Lung (tissue), 12 donors: ENCODE results near the gene OSTF1. TPM values are rescaled to one million over a fixed set of nuclear protein-coding genes. Genes with fewer than 3 reads are reported as not detected.

Experiments
- ATAC-seq: fragments of 200-7000 bp; cut with Tn5 transposase; one replicate; pipeline ENCODE4 v1.9.1; 2020; ENCODE audit warnings: moderate number of reproducible peaks; ENCODE audit not compliant: insufficient read depth, low FRiP score
- DNase-seq, 3 donors: peaks; one replicate each; pipeline ENCODE4 v3.0.0-alpha.2; 2013 to 2017
- H3K27ac ChIP-seq, 2 donors: one replicate each; pipeline ENCODE4 v1.5.1; 2013; ENCODE audit warnings: mild to moderate bottlenecking in 2 of 2, moderate library complexity in 2 of 2, control low read depth in 1 of 2, inconsistent platforms in 1 of 2, low read depth in 1 of 2, low read length in 1 of 2
- H3K27me3 ChIP-seq, 3 donors: one replicate each; pipeline ENCODE4 v1.5.1; 2013; ENCODE audit warnings: low read length in 2 of 3; ENCODE audit not compliant: control insufficient read depth in 3 of 3, insufficient read depth in 3 of 3
- H3K36me3 ChIP-seq, 4 donors: one replicate each; pipeline ENCODE4 v1.5.1; 2013; ENCODE audit warnings: low read length in 4 of 4, mild to moderate bottlenecking in 1 of 4, moderate library complexity in 1 of 4; ENCODE audit not compliant: control insufficient read depth in 4 of 4, insufficient read depth in 4 of 4
- H3K4me1 ChIP-seq, 5 donors: one replicate each; pipeline ENCODE4 v1.5.1; 2013; ENCODE audit warnings: low read length in 5 of 5, mild to moderate bottlenecking in 2 of 5, moderate library complexity in 1 of 5; ENCODE audit not compliant: control insufficient read depth in 5 of 5, insufficient read depth in 5 of 5
- H3K4me3 ChIP-seq: one replicate; pipeline ENCODE4 v1.5.1; 2013; ENCODE audit warnings: mild to moderate bottlenecking, control low read depth, moderate library complexity
- H3K9ac ChIP-seq, 2 donors: one replicate each; pipeline ENCODE4 v1.5.1; 2013; ENCODE audit warnings: low read length in 2 of 2, control low read depth in 1 of 2; ENCODE audit not compliant: insufficient read depth in 1 of 2
- H3K9me3 ChIP-seq, 4 donors: one replicate each; pipeline ENCODE4 v1.5.1; 2013; ENCODE audit warnings: low read length in 3 of 4, mild to moderate bottlenecking in 1 of 4, moderate library complexity in 1 of 4; ENCODE audit not compliant: control insufficient read depth in 4 of 4, insufficient read depth in 3 of 4
- CTCF ChIP-seq: IDR thresholded peaks from 2 replicates; pipeline ENCODE4 v1.5.1; 2012; ENCODE audit warnings: mild to moderate bottlenecking; ENCODE audit errors: control extremely low read depth, extremely low read depth
- WGBS, 2 donors: extraction: QIAGEN DNeasy Blood & Tissue Kit; methylation state at CpG; one replicate each; pipeline ENCODE4 v1.1.7; 2013; 5-methylcytosine and 5-hydroxymethylcytosine counted together
- polyA plus RNA-seq, 2 donors: library from polyadenylated mRNA; stranded (reverse); fragments of 200-250 nt; gene quantifications; one replicate each; pipeline ENCODE4 v1.2.1, GENCODE V29; 2013
- total RNA-seq, 2 donors: library from RNA; depleted of rRNA in 1 of 2; stranded (reverse); fragments of >200 nt in 1 of 2; gene quantifications; one replicate each; pipeline ENCODE4 v1.2.1, GENCODE V29; 2014 to 2021
- donor health status: control.
- donor health status: control.
- donor health status: Bipolar disorder and iron deficiency.
- donor health status: healthy.
- donor health status: DM: yes; HTN: yes; CAD: no.

OSTF1 gene
- total and polyA plus RNA-seq, 4 donors: 50.9 to 91.0 (median 72.0) TPM

DNA sequence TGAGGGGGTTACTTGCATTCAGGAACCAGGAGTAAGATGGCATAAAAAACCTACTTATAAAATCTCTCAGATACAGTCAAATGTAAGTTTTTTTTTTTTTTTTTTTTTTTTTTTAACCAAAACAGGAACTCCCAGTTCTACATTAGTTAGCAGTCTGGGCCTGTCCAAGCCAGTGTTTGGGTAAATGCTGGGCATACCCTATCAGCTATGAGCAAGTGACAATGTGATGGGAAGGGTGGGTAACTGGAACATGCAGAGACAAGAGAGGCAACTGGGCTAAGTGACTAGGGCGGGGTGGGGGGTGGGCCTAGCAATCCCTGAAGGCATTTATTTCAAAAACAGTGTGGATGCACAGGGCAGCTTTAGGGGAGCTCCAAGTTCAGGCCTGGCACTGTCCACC lies 2.7 kb upstream of the OSTF1 start:
- Histone ChIP-seq H3K27me3 (no peaks in the 10 kb centered on the region), H3K4me3 (no peak overlapping the region), H3K27ac (peak overlapping the region in 1 of 2 donors; percentile 48), H3K9ac (peak overlapping the region in 1 of 2 donors; percentile 88), H3K9me3 (no peaks in the 10 kb centered on the region), H3K36me3 (peaks cover 4 to 11% (median 7%) of the 10 kb centered on the region in 4 donors), H3K4me1 (peaks cover 2 to 49% (median 16%) of the 10 kb centered on the region in 5 donors)
- TF ChIP-seq CTCF: no peak
- WGBS, 2 donors: 81 to 96% methylated on average over 1 of the region's 1 CpG
- ATAC-seq (no peak), DNase-seq (no peak)

DNA sequence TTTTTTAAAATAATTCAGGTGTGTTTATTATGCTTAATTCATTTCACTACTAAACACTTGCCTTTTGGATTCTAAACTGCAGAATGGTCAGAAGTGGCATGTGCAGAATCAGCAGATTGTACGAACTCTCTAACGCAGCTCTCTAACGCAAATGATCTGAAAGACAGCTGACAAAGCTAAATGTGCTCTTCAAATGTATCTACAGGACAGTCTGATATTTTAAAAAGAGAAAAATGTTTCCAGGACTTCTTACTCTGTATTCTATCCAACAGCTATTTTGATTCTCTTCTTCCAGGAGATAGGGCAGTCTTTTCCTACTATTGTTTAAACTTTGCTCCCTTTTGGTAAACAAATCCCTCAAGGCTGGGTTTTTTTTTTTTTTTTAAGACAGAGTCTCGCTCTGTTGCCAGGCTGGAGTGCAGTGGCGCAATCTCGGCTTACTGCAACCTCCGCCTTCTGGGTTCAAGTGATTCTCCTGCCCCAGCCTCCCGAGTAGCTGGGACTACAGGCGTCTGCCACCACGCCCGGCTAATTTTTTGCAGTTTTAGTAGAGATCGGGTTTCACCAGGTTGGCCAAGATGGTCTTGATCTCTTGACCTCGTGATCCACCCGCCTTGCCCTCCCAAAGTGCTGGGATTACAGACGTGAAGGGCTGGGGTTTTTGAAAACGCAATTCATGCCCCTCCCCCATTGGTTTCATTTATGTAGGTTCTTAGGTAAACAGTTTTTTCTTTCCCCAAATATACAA lies 1.6 kb upstream of the OSTF1 start:
- H3K9me3 ChIP-seq: no peaks in the 10 kb centered on the region
- H3K27me3 ChIP-seq: no peaks in the 10 kb centered on the region
- H3K27ac ChIP-seq: peak overlapping the region in 1 of 2 donors; percentile 85
- H3K4me1 ChIP-seq: peaks cover 3 to 59% (median 16%) of the 10 kb centered on the region in 5 donors
- H3K4me3 ChIP-seq: peak overlapping the region; percentile 38
- no peak for ATAC-seq
- DNase-seq: peak in 2 of 3 donors; percentile 62 to 68
- TF ChIP-seq CTCF: no peak
- H3K36me3 ChIP-seq: peaks cover 0 to 8% (median 6%) of the 10 kb centered on the region in 4 donors
- 17 to 40% methylated on average over 16 of the region's 16 CpGs for WGBS, 2 donors
- H3K9ac ChIP-seq: peak overlapping the region in 1 of 2 donors; percentile 97

DNA sequence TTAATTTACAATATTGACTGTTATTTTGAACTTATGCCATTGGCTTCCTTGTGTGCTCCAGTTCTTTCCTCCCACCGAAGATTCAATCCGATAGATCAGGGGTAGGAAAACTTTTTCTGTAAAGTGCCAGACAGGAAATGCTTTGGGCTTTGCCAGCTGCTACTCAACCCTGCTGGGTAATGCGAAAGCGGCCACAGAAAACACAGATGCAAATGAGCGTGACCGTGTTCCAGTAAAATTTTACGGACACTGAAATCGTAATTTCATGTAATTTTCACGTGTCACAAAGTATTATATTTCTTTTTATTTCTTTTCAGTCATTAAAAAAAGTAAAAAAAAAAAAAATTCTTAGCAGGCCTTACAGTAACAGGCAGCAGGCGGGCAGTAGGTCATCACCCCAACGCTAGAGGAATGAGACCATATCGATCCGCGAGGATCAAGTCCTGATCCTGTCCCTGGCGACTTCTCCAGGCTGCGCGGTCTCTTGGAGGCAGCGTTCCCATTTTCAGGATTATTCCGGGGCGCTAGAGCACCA lies 958 bp upstream of the OSTF1 start:
- DNase-seq (peak; percentile 66 to 86 (median 85)), ATAC-seq (no peak)
- WGBS, 2 donors: 1% methylated on average over 20 of the region's 20 CpGs
- H3K36me3 ChIP-seq: peaks cover 0 to 8% (median 5%) of the 10 kb centered on the region in 4 donors
- H3K27ac ChIP-seq: peak overlapping the region; percentile 82 to 99
- no peaks in the 10 kb centered on the region for H3K27me3 ChIP-seq
- H3K9ac ChIP-seq: peak overlapping the region; percentile 75 to 97
- peaks cover 3 to 64% (median 18%) of the 10 kb centered on the region in 5 donors for H3K4me1 ChIP-seq
- H3K9me3 ChIP-seq: no peaks in the 10 kb centered on the region
- peak overlapping the region; percentile 63 for H3K4me3 ChIP-seq
- TF ChIP-seq CTCF: no peak
